Natural killer cell (primary cell): ENCODE data around the gene FOXJ2. TPM values are rescaled to one million over a fixed set of nuclear protein-coding genes. Genes with fewer than 3 reads are reported as not detected.
A peak's percentile ranks its signal among the peaks of the same experiment; 100 is the strongest.
"Not testable (repeated sequence)": the region's sequence is repeated elsewhere in the genome, so short reads cannot be mapped to it uniquely, and the experiment has no call there.

ENCODE experiments used
- ATAC-seq, 3 donors: fragments of 150-1000 bp in 2 of 3; fragments of 200-7000 bp in 1 of 3; cut with Tn5 transposase; 1 replicate in 1 of 3; 2 replicates in 2 of 3; pipeline ENCODE4 v1.10.0; 2021; ENCODE audit warnings: mild to moderate bottlenecking in 2 of 3, moderate library complexity in 2 of 3
- DNase-seq, 2 donors: peaks; one replicate each; pipeline versions ENCODE4 v3.0.0 to v3.0.0-alpha.2; 2013 to 2021; ENCODE audit warnings: mixed read lengths in 1 of 2
- H3K27ac ChIP-seq: one replicate; pipeline ENCODE4 v1.5.1; 2013; ENCODE audit warnings: mild to moderate bottlenecking, low read length
- H3K27me3 ChIP-seq: one replicate; pipeline ENCODE4 v1.6.1; 2013; ENCODE audit warnings: low read length; ENCODE audit not compliant: control insufficient read depth, insufficient read depth
- H3K36me3 ChIP-seq: one replicate; pipeline ENCODE4 v1.6.1; 2013; ENCODE audit warnings: low read length; ENCODE audit not compliant: control insufficient read depth, insufficient read depth
- H3K4me1 ChIP-seq: one replicate; pipeline ENCODE4 v1.6.1; 2013; ENCODE audit warnings: low read length; ENCODE audit not compliant: control insufficient read depth, insufficient read depth
- H3K4me3 ChIP-seq: one replicate; pipeline ENCODE4 v1.5.1; 2013; ENCODE audit warnings: low read length
- H3K9me3 ChIP-seq: one replicate; pipeline ENCODE4 v1.6.1; 2013; ENCODE audit warnings: low read length; ENCODE audit not compliant: control insufficient read depth, insufficient read depth
- H3K27ac Mint-ChIP-seq, 2 donors: one replicate each; pipeline ENCODE4 v1.8.0; 2022; ENCODE audit warnings: mild to moderate bottlenecking in 2 of 2, mixed read lengths in 2 of 2, moderate library complexity in 1 of 2
- H3K27me3 Mint-ChIP-seq, 2 donors: one replicate each; pipeline ENCODE4 v1.8.0; 2022; ENCODE audit warnings: low read depth in 2 of 2, mixed read lengths in 2 of 2
- H3K36me3 Mint-ChIP-seq: one replicate; pipeline ENCODE4 v1.8.0; 2022; ENCODE audit warnings: mixed read lengths
- H3K4me1 Mint-ChIP-seq, 2 donors: one replicate each; pipeline ENCODE4 v1.8.0; 2022; ENCODE audit warnings: mixed read lengths in 2 of 2
- H3K4me3 Mint-ChIP-seq: one replicate; pipeline ENCODE4 v1.8.0; 2022; ENCODE audit warnings: mild to moderate bottlenecking, moderate library complexity, mixed read lengths
- H3K9me3 Mint-ChIP-seq, 2 donors: one replicate each; pipeline ENCODE4 v1.8.0; 2022; ENCODE audit warnings: mixed read lengths in 2 of 2
- WGBS: methylation state at CpG from one replicate; pipeline ENCODE4 v1.1.7; 2013; ENCODE audit warnings: missing lambda C conversion rate; ENCODE audit not compliant: insufficient coverage; 5-methylcytosine and 5-hydroxymethylcytosine counted together
- intact Hi-C: fragments of 100-400 bp; cut with micrococcal nuclease; formaldehyde crosslinking; loops from one replicate; pipeline ENCODE4 v1.14.2; 2022
- total RNA-seq, 4 donors: library from RNA; stranded (reverse); fragments of 120-200 nt in 1 of 4; gene quantifications; one replicate each; pipeline versions ENCODE4 v1.2.3 to v1.2.4, GENCODE V29; 2013 to 2022
- TF ChIP-seq, protein P1 (sequence below): fragments of 200-600 bp; IDR thresholded peaks from one replicate; pipeline ENCODE4 v1.8.0; 2022; ENCODE audit warnings: antibody characterized with exemption

FOXJ2 gene
- 10 to 100 TPM; 27.8 to 28.5 (median 28.4) TPM for total RNA-seq
- 13.2 TPM for total RNA-seq (2013)

DNA sequence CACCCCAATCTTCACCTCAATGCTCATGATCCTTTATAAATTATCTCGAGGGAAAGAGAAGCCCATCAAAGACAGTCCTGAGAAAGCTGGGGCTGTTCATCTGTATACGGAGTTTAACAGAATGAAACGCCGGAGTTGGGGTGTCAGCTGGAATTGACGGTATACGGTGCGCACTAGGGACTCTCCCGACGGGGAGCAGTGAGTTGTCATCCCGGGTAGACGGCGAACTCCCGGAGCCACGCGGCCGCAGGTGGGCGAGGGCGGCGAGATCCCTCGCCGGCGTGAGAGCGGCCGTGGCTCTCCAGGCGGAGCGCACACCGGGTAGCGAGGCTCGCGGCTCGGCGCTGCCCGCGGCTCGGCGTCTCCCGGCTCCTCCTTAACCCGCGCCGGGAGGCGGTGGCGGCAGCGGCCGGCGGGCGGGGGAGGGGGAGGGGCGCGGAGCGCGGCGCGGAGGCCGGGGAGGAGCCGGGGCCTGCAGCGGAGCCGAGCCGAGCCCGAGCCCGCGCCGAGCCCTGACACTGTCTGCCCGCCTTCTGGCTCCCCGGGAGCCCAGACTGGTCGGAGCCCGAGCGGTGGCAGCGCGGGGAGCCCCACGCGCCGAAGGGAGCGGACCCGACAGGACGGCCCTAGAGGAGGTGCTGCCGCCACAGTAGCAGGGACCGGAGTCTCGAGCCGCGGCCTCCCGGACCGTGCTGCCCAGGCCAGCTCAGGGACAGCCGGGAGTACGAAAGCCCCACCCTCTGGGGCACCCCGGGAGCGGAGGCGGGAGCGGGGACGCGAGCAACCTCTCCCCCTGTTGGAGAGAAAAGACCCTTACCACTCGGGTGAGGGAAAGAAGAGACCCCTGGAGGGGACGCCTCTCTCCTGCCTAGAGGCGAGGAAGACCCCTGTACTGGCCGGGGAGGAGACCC, at the start of gene FOXJ2:
Gene FOXJ2, plus strand, starts transcription at position 475 of the 911 bp plus-strand sequence. CDS start 7,117 bp downstream, outside the sequence.
- WGBS: under 1% methylated on average over 92 of the region's 93 CpGs

DNA sequence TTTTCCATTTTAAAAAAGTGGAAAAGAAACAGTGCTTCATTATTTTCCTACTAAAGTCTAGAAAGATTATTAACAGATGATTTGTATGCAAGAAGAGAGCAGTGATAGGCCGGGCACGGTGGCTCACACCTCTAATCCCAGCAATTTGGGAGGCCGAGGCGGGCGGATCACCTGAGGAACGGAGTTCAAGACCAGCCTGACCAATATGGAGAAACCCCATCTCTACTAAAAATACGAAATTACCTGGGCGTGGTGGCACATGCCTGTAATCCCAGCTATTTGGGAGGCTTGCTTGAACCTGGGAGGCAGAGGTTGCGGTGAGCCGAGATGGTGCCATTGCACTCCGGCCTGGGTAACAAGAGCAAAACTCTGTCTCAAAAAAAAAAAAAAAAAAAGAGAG, 49.5 kb upstream of the FOXJ2 start:
- H3K4me3 ChIP-seq, H3K4me3 Mint-ChIP-seq, ATAC-seq, H3K27ac ChIP-seq, H3K9me3 ChIP-seq, H3K36me3 ChIP-seq, H3K27me3 ChIP-seq, intact Hi-C loops, H3K4me1 ChIP-seq, H3K9me3 Mint-ChIP-seq, H3K36me3 Mint-ChIP-seq, H3K4me1 Mint-ChIP-seq, H3K27ac Mint-ChIP-seq, DNase-seq, H3K27me3 Mint-ChIP-seq: not testable (repeated sequence)
- WGBS: 95% methylated on average over 11 of the region's 11 CpGs

More for the DNA sequence above, at the start of gene FOXJ2:
- peaks cover 47% of the 10 kb centered on the region for H3K4me1 ChIP-seq
- Mint-ChIP-seq H3K36me3 (no peaks in the 10 kb centered on the region), H3K4me3 (peak within 1 kb of the TSS; percentile 89), H3K27me3 (no peaks in the 10 kb centered on the region), H3K27ac (peak within 1 kb of the TSS; percentile 74 to 84), H3K4me1 (peaks cover 51 to 58% of the 10 kb centered on the region in 2 donors), H3K9me3 (no peaks in the 10 kb centered on the region)
- ATAC-seq (peak; percentile 89 to 94 (median 93)), DNase-seq (peak; percentile 77 to 89)
- no peaks in the 10 kb centered on the region for H3K27me3 ChIP-seq
- H3K4me3 ChIP-seq: peak within 1 kb of the TSS; percentile 94
- intact Hi-C loops: no loop called here
- no peaks in the 10 kb centered on the region for H3K36me3 ChIP-seq
- peak within 1 kb of the TSS; percentile 72 for H3K27ac ChIP-seq
- H3K9me3 ChIP-seq: no peaks in the 10 kb centered on the region
- TF ChIP-seq, protein P1, sequence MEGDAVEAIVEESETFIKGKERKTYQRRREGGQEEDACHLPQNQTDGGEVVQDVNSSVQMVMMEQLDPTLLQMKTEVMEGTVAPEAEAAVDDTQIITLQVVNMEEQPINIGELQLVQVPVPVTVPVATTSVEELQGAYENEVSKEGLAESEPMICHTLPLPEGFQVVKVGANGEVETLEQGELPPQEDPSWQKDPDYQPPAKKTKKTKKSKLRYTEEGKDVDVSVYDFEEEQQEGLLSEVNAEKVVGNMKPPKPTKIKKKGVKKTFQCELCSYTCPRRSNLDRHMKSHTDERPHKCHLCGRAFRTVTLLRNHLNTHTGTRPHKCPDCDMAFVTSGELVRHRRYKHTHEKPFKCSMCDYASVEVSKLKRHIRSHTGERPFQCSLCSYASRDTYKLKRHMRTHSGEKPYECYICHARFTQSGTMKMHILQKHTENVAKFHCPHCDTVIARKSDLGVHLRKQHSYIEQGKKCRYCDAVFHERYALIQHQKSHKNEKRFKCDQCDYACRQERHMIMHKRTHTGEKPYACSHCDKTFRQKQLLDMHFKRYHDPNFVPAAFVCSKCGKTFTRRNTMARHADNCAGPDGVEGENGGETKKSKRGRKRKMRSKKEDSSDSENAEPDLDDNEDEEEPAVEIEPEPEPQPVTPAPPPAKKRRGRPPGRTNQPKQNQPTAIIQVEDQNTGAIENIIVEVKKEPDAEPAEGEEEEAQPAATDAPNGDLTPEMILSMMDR: no peak

DNA sequence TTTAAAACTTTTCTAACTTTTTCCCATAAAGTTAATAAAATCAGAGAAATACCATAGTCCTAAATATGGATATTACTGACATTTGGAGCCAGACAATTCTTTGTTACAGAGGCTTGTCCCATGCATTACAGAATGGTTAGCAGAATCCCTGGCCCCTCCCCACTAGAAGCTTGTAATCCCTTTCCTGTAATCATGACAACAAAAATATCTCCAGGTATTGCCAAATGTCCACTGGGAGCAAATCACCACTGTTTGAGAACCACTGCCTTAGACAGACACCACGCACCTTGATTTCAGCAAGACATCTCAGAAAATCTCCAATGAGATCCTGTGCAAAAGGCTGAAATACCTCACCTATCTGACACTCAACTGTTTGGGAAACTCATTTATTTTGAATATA, 49.1 kb upstream of the FOXJ2 start:
- H3K36me3 ChIP-seq, ATAC-seq, H3K27me3 ChIP-seq, H3K4me1 Mint-ChIP-seq, H3K9me3 Mint-ChIP-seq, H3K9me3 ChIP-seq, intact Hi-C loops, DNase-seq, H3K4me3 Mint-ChIP-seq, H3K4me1 ChIP-seq, H3K36me3 Mint-ChIP-seq, H3K27ac Mint-ChIP-seq, H3K27ac ChIP-seq, H3K4me3 ChIP-seq, H3K27me3 Mint-ChIP-seq: not testable (repeated sequence)
- WGBS: 93% methylated on average over 1 of the region's 1 CpG

DNA sequence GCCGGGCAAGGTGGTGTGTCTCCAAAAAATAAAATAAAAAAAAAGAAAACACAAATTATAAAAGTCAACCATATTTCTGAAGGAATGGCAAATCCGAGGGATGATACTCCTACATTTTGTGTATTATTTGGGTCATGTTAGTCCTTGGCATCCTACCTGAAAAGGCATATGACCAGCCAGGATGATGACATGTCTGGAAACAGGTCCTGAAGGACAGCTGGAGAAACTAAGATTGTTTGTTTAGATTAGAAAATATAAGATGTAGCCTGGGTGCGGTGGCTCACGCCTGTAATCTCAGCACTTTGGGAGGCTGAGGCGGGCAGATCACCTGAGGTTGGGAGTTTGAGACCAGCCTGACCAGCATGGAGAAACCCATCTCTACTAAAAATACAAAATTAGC, 47.6 kb upstream of the FOXJ2 start:
- Mint-ChIP-seq H3K27ac (no peak overlapping the region), H3K4me3 (no peak overlapping the region), H3K4me1 (peaks cover 3 to 4% of the 10 kb centered on the region in 2 donors), H3K27me3 (no peaks in the 10 kb centered on the region), H3K9me3 (no peaks in the 10 kb centered on the region), H3K36me3 (no peaks in the 10 kb centered on the region)
- H3K36me3 ChIP-seq: no peaks in the 10 kb centered on the region
- DNase-seq (no peak), ATAC-seq (no peak)
- TF ChIP-seq, protein P1: no peak
- H3K27ac ChIP-seq: no peak overlapping the region
- intact Hi-C loops: no loop called here
- WGBS: 93% methylated on average over 4 of the region's 5 CpGs
- H3K27me3 ChIP-seq: no peaks in the 10 kb centered on the region
- no peak overlapping the region for H3K4me3 ChIP-seq
- peaks cover 4% of the 10 kb centered on the region for H3K4me1 ChIP-seq
- no peaks in the 10 kb centered on the region for H3K9me3 ChIP-seq
